Colonic mucosa (tissue), 4 donors: ENCODE data around the gene FN3KRP. TPM values are rescaled to one million over a fixed set of nuclear protein-coding genes. Genes with fewer than 3 reads are reported as not detected.

Experiments used
- DNase-seq: peaks from one replicate; pipeline ENCODE4 v3.0.0-alpha.2; 2020
- H3K27ac ChIP-seq: fragments of 200-600 bp; one replicate; pipeline ENCODE4 v1.8.0; 2021
- H3K27me3 ChIP-seq: fragments of 200-600 bp; one replicate; pipeline ENCODE4 v1.8.0; 2021
- H3K36me3 ChIP-seq: fragments of 200-600 bp; one replicate; pipeline ENCODE4 v1.8.0; 2021
- H3K4me1 ChIP-seq: fragments of 200-600 bp; one replicate; pipeline ENCODE4 v1.8.0; 2021; ENCODE audit warnings: mild to moderate bottlenecking
- H3K4me3 ChIP-seq: fragments of 200-600 bp; one replicate; pipeline ENCODE4 v1.8.0; 2021
- H3K9ac ChIP-seq, 2 donors: one replicate each; pipeline ENCODE4 v1.7.0; 2013; ENCODE audit warnings: control low read depth in 2 of 2, low read depth in 2 of 2, low read length in 2 of 2
- H3K9me3 ChIP-seq: fragments of 200-600 bp; one replicate; pipeline ENCODE4 v1.8.0; 2021
- intact Hi-C: fragments of 100-400 bp; cut with DNase I; formaldehyde crosslinking; loops from one replicate; pipeline ENCODE4 v1.14.1; 2022
- total RNA-seq, 2 donors: library from RNA; stranded (reverse); fragmentation: NEBNext Ultra II Directional in 1 of 2; extraction: Animal tissue kit (Norgen Biotek cat#: 25700) in 1 of 2; gene quantifications; one replicate each; pipeline ENCODE4 v1.2.1, GENCODE V29; 2021
- TF ChIP-seq, protein P1 (sequence below): fragments of 200-600 bp; IDR thresholded peaks from one replicate; pipeline ENCODE4 v1.8.0; 2022; ENCODE audit warnings: antibody characterized with exemption, mild to moderate bottlenecking
- donor health status: healthy.
- donor health status: DM: no; HTN: no; CAD: no.
- donor health status: DM: no; HTN: no; CAD: no.

FN3KRP gene
- total RNA-seq, 2 donors from 2014 or later, result 34.4 to 52.5 TPM

DNA sequence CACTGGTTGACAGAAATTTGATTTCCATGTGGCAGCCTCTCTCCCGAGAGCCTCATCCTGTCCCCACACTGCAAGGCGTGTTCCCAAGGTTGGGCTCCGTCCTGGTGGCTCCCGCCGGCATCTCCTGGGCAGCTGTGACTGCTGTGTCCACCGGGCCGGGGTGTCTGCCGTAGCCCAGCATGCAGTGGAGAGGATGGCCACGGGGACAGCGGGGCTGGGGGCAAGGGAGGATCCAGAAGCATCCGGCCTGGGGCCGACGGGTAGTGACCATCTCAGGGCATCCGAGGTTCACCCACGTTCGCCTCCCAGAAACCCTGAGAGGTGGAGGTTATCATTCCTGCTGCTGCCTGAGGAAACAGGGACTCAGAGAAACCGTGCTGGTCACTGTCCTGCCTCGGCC is 10.8 kb upstream of the FN3KRP start:
- no peak overlapping the region for H3K4me3 ChIP-seq
- no peak overlapping the region for H3K27ac ChIP-seq
- peaks cover 14% of the 10 kb centered on the region for H3K4me1 ChIP-seq
- no peaks in the 10 kb centered on the region for H3K27me3 ChIP-seq
- no peak overlapping the region for H3K9ac ChIP-seq
- TF ChIP-seq, protein P1, sequence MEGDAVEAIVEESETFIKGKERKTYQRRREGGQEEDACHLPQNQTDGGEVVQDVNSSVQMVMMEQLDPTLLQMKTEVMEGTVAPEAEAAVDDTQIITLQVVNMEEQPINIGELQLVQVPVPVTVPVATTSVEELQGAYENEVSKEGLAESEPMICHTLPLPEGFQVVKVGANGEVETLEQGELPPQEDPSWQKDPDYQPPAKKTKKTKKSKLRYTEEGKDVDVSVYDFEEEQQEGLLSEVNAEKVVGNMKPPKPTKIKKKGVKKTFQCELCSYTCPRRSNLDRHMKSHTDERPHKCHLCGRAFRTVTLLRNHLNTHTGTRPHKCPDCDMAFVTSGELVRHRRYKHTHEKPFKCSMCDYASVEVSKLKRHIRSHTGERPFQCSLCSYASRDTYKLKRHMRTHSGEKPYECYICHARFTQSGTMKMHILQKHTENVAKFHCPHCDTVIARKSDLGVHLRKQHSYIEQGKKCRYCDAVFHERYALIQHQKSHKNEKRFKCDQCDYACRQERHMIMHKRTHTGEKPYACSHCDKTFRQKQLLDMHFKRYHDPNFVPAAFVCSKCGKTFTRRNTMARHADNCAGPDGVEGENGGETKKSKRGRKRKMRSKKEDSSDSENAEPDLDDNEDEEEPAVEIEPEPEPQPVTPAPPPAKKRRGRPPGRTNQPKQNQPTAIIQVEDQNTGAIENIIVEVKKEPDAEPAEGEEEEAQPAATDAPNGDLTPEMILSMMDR, result no peak
- DNase-seq, result no peak
- intact Hi-C loops, result no loop called here
- no peaks in the 10 kb centered on the region for H3K9me3 ChIP-seq
- no peaks in the 10 kb centered on the region for H3K36me3 ChIP-seq

GRCh38 chr17:82709024-82709675 is 7.4 kb upstream of the FN3KRP start:
- no peak overlapping the region for H3K9ac ChIP-seq
- H3K36me3 ChIP-seq, result no peaks in the 10 kb centered on the region
- peaks cover 6% of the 10 kb centered on the region for H3K4me1 ChIP-seq
- TF ChIP-seq, protein P1, result no peak
- no peak for DNase-seq
- intact Hi-C loops, result no loop called here
- no peaks in the 10 kb centered on the region for H3K27me3 ChIP-seq
- no peak overlapping the region for H3K4me3 ChIP-seq
- H3K27ac ChIP-seq, result no peak overlapping the region
- no peaks in the 10 kb centered on the region for H3K9me3 ChIP-seq

GRCh38 chr17:82709676-82710498 is 6.6 kb upstream of the FN3KRP start:
- H3K4me3 ChIP-seq, result no peak overlapping the region
- TF ChIP-seq, protein P1, result no peak
- peaks cover under 1% of the 10 kb centered on the region for H3K4me1 ChIP-seq
- no peaks in the 10 kb centered on the region for H3K9me3 ChIP-seq
- H3K9ac ChIP-seq, result peak overlapping the region in 1 of 2 donors; percentile 26
- no peaks in the 10 kb centered on the region for H3K36me3 ChIP-seq
- intact Hi-C loops, result no loop called here
- H3K27ac ChIP-seq, result no peak overlapping the region
- DNase-seq, result no peak
- H3K27me3 ChIP-seq, result no peaks in the 10 kb centered on the region

DNA sequence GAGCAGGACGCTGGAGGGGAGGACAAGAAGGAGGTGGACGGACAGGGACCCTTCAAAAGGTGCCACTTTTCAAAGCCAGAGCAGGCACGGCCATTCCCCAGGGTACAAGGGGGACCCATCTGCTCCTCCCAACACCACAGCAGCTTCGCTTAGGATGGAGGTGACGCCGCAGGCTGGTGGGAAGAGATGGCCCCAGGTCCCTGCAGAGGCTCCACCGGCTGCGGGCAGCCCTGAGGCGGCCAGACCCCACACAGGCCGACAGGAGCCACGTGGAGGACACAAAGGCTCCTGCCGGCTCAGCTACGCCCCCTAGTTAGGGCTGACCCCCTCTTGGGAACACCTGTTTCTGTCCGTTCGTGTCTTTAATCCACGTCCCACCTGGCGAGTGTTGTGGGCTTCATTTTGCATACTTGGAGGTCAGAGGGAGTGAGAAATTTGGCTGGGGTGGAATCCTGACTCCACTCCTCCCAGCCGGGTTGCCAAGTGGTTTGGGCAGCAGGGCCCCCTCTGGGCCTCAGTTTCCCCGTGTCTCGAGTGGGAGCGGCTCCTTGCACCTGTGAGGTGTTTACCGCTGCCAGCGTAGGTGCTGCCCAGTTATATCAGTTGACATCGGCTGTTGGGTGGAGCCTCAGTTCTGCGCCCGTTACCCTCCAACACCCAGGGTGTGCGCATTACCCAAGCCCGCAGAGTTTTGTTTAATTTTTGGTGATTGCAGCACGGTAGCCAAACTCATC is 5.8 kb upstream of the FN3KRP start:
- TF ChIP-seq, protein P1, result no peak
- Histone ChIP-seq H3K9ac (peak overlapping the region in 1 of 2 donors; percentile 26), H3K4me1 (no peaks in the 10 kb centered on the region), H3K27ac (no peak overlapping the region), H3K9me3 (no peaks in the 10 kb centered on the region), H3K36me3 (no peaks in the 10 kb centered on the region), H3K4me3 (no peak overlapping the region), H3K27me3 (no peaks in the 10 kb centered on the region)
- intact Hi-C loops, result no loop called here
- DNase-seq, result no peak

DNA sequence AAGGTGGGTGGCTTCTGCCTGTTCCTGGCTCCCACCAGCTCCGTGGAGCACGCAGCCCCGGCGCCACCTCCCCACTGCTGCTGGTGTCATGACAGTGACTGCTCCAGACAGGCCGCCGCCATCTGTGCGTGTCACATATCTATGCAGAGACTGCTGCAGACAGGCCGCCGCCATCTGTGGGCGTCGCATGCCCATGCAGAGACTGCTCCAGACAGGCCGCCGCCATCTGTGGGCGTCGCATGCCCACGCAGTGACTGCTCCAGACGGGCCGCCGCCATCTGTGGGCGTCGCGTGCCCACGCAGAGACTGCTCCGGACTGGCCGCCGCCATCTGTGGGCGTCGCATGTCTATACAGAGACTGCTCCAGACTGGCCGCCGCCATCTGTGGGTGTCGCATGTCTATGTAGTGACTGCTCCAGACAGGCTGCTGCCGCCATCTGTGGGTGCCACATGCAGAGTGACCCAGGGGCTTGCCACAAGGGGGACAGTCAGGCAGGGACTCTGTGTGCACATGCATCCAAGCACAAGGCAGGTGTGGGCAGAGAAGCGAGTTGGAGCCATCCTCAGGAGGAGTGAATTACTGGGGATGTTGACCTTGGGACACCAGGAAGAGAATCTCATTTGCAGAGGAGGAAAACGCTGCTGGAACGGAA is 3.3 kb upstream of the FN3KRP start:
- Histone ChIP-seq H3K9ac (no peak overlapping the region), H3K4me3 (no peak overlapping the region), H3K27me3 (no peaks in the 10 kb centered on the region), H3K9me3 (no peaks in the 10 kb centered on the region), H3K4me1 (no peaks in the 10 kb centered on the region), H3K36me3 (no peaks in the 10 kb centered on the region), H3K27ac (no peak overlapping the region)
- TF ChIP-seq, protein P1, result no peak
- intact Hi-C loops, result no loop called here
- no peak for DNase-seq
